ENCODE results near the gene ZNF784. TPM values are rescaled to one million over a fixed set of nuclear protein-coding genes. Genes with fewer than 3 reads are reported as not detected.
A peak's percentile ranks its signal among the peaks of the same experiment; 100 is the strongest.

Gene ZNF784
- total RNA-seq, 4 donors from 2014 or later, result 2.5 to 3.8 (median 3.2) TPM

DNA sequence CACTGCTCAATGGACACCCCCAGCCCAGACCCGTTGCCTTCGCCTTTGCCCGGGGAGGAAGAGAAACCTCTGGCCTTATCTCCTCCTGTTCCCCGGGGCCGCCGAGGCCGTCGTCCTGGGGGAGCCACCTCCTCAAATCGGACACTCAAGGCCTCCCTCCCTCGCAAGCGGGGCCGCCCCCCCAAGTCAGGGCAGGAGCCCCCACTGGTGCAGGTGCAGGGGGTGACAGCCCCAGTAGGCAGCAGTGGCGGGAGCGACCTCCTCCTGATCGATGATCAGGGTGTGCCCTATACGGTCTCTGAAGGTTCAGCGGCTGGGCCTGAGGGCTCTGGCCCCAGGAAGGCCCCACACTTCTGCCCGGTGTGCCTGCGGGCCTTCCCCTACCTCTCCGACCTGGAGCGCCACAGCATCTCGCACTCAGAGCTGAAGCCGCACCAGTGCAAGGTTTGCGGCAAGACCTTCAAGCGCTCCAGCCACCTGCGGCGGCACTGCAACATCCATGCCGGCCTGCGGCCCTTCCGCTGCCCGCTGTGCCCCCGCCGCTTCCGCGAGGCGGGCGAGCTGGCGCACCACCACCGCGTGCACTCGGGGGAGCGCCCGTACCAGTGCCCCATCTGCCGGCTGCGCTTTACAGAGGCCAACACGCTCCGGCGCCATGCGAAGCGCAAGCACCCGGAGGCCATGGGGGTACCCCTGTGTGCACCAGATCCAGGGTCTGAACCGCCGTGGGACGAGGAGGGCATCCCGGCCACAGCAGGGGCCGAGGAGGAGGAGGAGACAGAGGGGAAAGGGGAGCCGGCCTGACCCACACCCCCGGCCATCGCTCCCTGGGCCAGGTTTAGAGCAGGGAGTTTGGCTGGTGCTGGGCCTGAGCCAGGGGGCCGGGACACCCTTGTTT is 22.0 kb downstream of the ZNF784 start:
- DNase-seq (ENCODE audit: low spot score) (no peak), ATAC-seq (ENCODE audit: low FRiP score) (no peak)
- TF ChIP-seq, protein P1, sequence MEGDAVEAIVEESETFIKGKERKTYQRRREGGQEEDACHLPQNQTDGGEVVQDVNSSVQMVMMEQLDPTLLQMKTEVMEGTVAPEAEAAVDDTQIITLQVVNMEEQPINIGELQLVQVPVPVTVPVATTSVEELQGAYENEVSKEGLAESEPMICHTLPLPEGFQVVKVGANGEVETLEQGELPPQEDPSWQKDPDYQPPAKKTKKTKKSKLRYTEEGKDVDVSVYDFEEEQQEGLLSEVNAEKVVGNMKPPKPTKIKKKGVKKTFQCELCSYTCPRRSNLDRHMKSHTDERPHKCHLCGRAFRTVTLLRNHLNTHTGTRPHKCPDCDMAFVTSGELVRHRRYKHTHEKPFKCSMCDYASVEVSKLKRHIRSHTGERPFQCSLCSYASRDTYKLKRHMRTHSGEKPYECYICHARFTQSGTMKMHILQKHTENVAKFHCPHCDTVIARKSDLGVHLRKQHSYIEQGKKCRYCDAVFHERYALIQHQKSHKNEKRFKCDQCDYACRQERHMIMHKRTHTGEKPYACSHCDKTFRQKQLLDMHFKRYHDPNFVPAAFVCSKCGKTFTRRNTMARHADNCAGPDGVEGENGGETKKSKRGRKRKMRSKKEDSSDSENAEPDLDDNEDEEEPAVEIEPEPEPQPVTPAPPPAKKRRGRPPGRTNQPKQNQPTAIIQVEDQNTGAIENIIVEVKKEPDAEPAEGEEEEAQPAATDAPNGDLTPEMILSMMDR (IDR thresholded peaks at IDR 0.05), result no peak

- TF ChIP-seq, protein P1 (IDR thresholded peaks at IDR 0.05), result no peak
- ATAC-seq (ENCODE audit: low FRiP score) (no peak), DNase-seq (ENCODE audit: low spot score) (no peak)
These were observed 23.3 kb downstream of the ZNF784 start for GRCh38 chr19:55601084-55601483.

DNA sequence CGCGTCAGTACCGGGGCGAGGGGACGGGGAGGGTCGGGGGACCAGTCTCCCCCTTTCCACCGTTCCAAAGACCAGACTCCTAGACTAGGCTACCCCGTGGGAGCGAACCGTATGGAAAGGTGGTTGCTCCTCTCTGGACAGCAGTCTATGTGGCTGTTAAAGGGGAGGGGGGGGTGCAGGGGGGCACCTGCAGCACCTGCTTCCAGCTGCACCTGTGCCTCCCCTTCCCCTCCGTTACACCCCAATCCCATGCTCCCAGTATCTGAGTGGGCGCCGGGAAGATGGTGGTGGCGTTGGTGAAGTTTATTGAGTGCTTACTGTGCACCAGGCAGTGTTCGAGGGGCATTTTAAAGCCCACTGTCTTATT is 23.7 kb downstream of the ZNF784 start:
- TF ChIP-seq, protein P1 (IDR thresholded peaks at IDR 0.05), result no peak
- DNase-seq (ENCODE audit: low spot score) (no peak), ATAC-seq (ENCODE audit: low FRiP score) (no peak)

DNA sequence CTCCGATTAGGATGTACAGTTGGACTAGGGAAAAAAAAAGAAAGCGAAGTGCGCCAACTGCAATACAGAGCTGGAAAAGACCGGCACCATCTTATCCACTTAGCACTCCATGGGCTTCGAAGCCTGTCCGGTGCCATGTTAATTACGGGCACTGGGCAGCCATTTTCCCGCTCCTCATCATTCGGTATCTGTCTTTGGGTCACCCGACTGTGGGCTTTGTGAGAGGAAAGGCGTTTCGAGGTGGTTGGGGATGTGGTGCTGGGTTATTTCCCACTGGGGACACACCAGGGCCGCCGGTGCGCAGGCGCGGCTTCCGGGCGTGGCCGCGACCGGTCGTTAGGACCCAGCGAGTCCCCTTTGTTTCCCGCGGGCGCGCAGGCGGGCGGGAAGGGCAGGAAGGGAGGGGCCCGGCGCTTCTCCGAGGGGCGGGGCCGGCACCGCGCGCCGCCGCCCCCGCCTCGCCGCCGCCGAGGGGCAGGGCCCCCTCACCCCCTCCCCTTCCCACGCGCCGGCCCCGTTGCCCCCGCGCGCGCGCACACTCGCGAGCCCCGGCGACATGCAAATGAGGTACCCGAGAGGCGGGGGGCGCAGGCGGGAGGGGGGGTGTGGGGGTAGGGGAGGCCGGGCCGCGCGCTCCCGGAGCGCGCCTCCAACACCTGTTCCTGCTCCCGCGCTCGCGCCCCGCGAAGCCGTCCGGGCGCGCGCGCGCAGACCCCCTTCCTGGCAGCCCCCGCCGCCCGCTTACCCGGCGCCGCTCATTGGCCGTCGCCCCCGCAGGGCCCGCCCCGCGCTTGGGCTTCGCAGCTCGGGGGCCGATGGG is 24.3 kb downstream of the ZNF784 start, which contains the start of gene ZNF524:
ZNF524 (plus strand) TSS at position 447 of the 820 bp plus-strand sequence. CDS start 1,825 bp downstream, outside the sequence.
- ATAC-seq (ENCODE audit: low FRiP score) (peak; percentile 76), DNase-seq (ENCODE audit: low spot score) (peak; percentile 41)
- TF ChIP-seq, protein P1 (IDR thresholded peaks at IDR 0.05), result no peak

DNA sequence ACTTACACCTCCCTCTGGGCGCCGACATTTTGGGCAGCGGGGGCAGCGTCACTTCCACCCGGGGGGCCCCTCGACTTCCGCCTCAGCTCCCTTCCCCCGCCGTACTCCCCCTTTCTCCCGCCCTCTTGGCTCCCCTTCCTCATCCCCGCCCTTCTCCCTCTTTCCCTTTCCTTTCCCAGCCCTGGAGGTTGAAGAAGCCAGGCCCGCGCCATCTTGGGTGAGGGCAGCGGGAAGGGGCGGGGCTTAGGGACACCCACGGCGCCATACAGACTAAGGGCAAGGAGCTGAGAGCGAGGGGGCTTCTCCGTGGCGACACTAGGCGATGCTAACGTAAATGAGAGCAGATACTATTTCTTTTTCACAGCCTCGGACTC is 24.9 kb downstream of the ZNF784 start, which contains the start of gene FIZ1:
FIZ1 (minus strand) TSS at position 50 of the 374 bp plus-strand sequence. CDS start 1,652 bp downstream, outside the sequence.
- TF ChIP-seq, protein P1 (IDR thresholded peaks at IDR 0.05), result no peak
- ATAC-seq (ENCODE audit: low FRiP score), result peak; percentile 91
- DNase-seq (ENCODE audit: low spot score), result peak; percentile 94

DNA sequence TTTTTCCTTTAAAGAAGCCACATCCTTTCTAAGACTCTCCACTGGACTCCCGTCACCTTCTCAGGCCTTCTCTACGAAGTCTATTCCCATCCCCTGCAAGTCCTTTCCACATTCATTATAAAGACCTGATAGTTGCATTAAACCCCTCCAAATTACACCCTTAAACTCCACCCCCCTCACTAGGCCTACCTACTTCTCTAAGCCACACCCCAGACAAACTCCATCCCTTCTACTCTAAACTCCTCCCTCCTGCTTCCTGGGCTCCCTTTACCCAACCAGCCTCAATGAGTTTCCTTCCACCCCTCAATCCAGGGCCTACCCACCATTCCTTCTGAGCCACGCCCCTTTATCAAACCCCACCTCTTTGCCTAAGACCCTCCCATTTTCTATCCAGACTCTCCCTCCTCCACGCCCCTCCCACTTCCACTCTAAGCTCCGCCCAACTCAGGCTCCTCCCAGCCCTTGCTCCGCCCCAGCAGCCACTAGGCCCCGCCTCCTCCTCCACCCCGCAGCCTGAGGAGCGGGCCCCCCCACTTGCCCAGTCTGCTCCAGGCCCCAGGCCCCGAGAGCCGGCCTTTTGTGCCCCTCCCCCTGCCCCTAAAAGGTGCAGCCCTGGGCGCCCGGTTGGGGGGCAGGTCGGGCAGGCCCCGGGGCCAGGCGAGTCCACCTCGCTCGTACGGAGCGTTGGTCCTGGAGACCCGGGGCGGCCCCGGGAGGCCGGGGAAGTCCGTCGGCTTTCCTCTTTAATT is 25.5 kb downstream of the ZNF784 start:
- DNase-seq (ENCODE audit: low spot score), result peak; percentile 85
- ATAC-seq (ENCODE audit: low FRiP score), result peak; percentile 79
- TF ChIP-seq, protein P1 (IDR thresholded peaks at IDR 0.05), result no peak

All from omental fat pad (tissue), 4 donors.